Lower leg skin (tissue), 4 donors: ENCODE data around the gene SRPK3. TPM values are rescaled to one million over a fixed set of nuclear protein-coding genes. Genes with fewer than 3 reads are reported as not detected.

Experiments used
- DNase-seq, 2 donors: peaks; one replicate each; pipeline ENCODE4 v3.0.0-alpha.2; 2019; ENCODE audit warnings: low spot score in 2 of 2
- H3K4me3 ChIP-seq: fragments of 200-600 bp; sonication (generic); 2 replicates; pipeline ENCODE4 v1.5.1; 2017; ENCODE audit warnings: mild to moderate bottlenecking, low read depth; ENCODE audit not compliant: poor library complexity, severe bottlenecking
- POLR2A ChIP-seq, 2 donors: fragments of 450-650 bp; IDR thresholded peaks; one replicate each; pipeline ENCODE4 v1.6.1; 2016 to 2017; ENCODE audit warnings: antibody characterized with exemption in 2 of 2, mild to moderate bottlenecking in 1 of 2, moderate library complexity in 1 of 2
- WGBS, 2 donors: methylation state at CpG; one replicate each; pipeline ENCODE4 v1.1.5; 2018; 5-methylcytosine and 5-hydroxymethylcytosine counted together
- intact Hi-C: fragments of 100-400 bp; cut with DNase I; formaldehyde crosslinking; loops from one replicate; pipeline ENCODE4 v1.15.0; 2023; ENCODE audit warnings: low total_unique reads
- total RNA-seq, 4 donors: library from RNA; depleted of rRNA; stranded (reverse); fragments of >200 nt; gene quantifications; one replicate each; pipeline ENCODE4 v1.1.0, GENCODE V29; 2016
- TF ChIP-seq, protein P1 (sequence below), 3 donors: fragments of 450-650 bp; IDR thresholded peaks; one replicate each; pipeline ENCODE4 v1.5.1; 2016; ENCODE audit warnings: antibody characterized with exemption in 3 of 3, mild to moderate bottlenecking in 3 of 3, moderate library complexity in 2 of 3

Gene SRPK3
- total RNA-seq, 4 donors from 2014 or later: 0.30 to 0.79 (median 0.36) TPM; not detected in 1

DNA sequence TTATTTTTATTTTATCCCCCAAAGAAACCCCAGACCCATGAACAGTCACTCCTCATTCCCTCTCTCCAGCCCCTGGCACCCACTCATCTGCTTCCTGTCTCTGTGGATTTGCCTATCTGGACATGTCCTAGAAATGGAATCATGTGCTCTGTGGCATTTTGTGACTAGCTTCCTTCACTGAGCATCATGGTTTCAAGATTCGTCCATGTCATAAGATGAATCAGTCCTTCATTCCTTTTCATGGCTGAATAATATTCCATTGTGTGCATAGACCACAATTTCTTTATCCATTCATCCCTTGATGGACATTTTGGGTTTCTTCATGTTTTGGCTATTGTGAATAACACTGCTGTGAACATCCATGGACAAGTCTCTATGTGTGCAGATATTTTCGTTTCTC lies 46.0 kb upstream of the SRPK3 start:
- H3K4me3 ChIP-seq: no peak overlapping the region
- WGBS, 2 donors: 80 to 90% methylated on average over 2 of the region's 2 CpGs
- TF ChIP-seq, protein P1, sequence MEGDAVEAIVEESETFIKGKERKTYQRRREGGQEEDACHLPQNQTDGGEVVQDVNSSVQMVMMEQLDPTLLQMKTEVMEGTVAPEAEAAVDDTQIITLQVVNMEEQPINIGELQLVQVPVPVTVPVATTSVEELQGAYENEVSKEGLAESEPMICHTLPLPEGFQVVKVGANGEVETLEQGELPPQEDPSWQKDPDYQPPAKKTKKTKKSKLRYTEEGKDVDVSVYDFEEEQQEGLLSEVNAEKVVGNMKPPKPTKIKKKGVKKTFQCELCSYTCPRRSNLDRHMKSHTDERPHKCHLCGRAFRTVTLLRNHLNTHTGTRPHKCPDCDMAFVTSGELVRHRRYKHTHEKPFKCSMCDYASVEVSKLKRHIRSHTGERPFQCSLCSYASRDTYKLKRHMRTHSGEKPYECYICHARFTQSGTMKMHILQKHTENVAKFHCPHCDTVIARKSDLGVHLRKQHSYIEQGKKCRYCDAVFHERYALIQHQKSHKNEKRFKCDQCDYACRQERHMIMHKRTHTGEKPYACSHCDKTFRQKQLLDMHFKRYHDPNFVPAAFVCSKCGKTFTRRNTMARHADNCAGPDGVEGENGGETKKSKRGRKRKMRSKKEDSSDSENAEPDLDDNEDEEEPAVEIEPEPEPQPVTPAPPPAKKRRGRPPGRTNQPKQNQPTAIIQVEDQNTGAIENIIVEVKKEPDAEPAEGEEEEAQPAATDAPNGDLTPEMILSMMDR (IDR thresholded peaks at IDR 0.05): no peak
- TF ChIP-seq POLR2A (IDR thresholded peaks at IDR 0.05): no peak
- intact Hi-C loops: no loop called here
- DNase-seq: no peak

DNA sequence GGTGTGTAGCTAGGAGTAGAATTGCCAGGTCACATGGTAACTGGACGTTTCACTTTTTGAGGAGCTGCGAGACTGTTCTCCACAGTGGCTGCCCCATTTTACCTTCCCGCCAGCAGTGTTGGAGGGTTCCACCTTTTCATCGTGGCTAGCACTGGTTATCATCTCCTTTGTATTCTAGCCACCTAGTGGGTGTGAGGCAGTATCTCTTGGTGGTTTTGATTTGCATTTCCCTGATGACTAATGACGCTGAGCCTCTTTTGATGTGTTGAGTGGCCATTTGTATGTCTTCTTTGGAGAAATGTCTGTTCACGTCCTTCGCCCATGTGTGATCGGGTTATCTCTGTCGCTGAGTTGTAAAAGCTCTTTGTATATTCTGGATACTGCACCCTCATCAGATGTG lies 45.6 kb upstream of the SRPK3 start:
- no peak for DNase-seq
- no peak for TF ChIP-seq POLR2A (IDR thresholded peaks at IDR 0.05)
- TF ChIP-seq, protein P1 (IDR thresholded peaks at IDR 0.05): no peak
- whole genome bisulfite sequencing, 2 donors: 83 to 90% methylated on average over 9 of the region's 9 CpGs
- H3K4me3 ChIP-seq: no peak overlapping the region
- intact Hi-C loops: no loop called here

DNA sequence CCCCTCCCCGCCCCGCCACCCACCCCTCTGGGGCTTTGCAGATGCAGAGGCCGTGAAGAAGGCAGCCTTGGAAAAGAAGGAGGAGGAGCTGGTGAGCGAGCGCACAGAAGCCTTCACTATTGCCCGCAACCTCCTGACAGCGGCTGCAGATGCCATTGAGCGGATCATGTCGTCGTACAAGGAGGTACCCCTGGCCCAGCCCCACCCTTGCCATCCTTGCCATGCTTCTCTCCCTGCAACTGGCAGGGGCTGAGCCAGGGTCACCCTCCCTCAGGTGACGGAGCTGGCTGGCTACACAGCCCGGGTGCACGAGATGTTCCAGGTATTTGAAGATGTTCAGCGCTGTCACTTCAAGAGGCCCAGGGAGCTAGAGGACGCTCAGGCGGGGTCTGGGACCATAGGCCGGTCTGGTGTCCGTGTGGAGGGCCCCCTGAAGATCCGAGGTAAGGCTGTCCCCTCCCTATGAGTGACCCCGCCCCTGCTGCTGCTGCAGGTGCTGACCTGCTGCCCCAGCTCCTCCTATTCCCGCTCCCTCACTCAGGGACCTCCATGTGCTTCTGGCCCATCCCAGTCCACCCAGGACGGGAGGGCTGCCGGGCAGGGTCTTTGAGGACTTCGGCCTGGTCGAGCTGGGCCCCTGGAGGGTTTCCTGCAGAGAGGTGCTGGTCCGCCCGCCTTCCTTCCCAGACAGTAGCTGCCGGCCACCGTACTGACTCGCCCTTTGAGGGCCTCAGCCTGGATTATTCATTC lies 44.6 kb upstream of the SRPK3 start:
- intact Hi-C loops: no loop called here
- TF ChIP-seq, protein P1 (IDR thresholded peaks at IDR 0.05): no peak
- no peak for TF ChIP-seq POLR2A (IDR thresholded peaks at IDR 0.05)
- DNase-seq: peak in 1 of 2 donors; percentile 76
- 80 to 83% methylated on average over 20 to 30 of the region's 30 CpGs for WGBS, 2 donors
- H3K4me3 ChIP-seq: no peak overlapping the region

DNA sequence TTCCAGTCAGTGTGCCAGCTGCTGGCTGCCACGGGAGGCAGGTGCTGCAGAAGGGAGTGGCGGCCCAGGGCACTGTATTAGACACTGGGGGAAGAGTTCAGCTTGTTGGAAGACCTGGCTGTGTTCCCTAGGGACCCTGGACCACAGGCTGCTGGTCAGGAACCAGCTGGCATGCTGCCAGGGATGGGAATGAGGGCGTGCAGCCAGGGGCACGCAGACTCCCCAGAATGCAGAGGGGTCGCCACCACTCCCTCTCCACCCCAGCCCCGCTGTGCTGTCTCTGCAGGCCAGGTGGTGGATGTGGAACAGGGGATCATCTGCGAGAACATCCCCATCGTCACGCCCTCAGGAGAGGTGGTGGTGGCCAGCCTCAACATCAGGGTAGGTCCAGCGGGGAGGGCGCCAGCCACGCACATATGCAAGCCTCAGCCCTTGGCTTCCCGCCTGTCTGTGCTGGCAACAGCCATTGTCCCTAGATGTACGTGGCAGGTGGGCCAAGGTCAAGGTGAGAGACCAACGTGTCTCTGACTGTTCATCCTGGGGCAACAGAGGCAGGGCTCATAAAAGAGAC lies 43.9 kb upstream of the SRPK3 start:
- DNase-seq: no peak
- TF ChIP-seq, protein P1 (IDR thresholded peaks at IDR 0.05): no peak
- no peak for TF ChIP-seq POLR2A (IDR thresholded peaks at IDR 0.05)
- WGBS, 2 donors: 75 to 82% methylated on average over 6 to 15 of the region's 15 CpGs
- no peak overlapping the region for H3K4me3 ChIP-seq
- intact Hi-C loops: no loop called here

DNA sequence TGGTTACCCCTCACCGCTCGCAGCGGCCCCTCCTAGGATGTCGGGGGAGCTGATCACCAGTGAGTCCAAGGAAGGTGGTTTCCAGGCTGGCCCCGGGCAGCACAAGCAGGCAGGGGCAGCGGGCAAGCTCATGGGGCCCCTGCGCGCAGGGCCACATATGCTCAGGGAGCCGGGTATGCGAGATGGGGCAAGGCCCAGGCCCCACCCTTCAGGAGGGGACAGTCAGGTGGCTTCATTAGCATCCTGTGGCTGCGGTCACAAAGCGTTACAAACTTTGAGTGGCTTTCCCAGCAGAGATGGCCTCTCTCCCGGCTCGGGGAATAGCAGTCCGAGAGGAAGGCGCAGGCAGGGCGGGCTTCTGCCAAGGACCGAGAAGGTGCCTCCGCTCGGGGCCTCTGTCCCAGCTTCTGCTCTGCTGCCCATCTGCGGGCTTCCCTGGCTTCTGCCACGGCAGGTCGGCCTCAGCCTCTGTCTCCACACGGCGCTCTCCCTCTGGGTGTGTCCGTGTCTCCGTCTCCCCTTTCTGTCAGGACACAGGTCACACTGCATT lies 42.7 kb upstream of the SRPK3 start:
- no peak for TF ChIP-seq POLR2A (IDR thresholded peaks at IDR 0.05)
- TF ChIP-seq, protein P1 (IDR thresholded peaks at IDR 0.05): no peak
- WGBS, 2 donors: 88 to 90% methylated on average over 2 to 27 of the region's 27 CpGs
- DNase-seq: no peak
- intact Hi-C loops: no loop called here
- no peak overlapping the region for H3K4me3 ChIP-seq
